ENCODE data around the gene C1D.
"Not testable (repeated sequence)": the region's sequence is repeated elsewhere in the genome, so short reads cannot be mapped to it uniquely, and the experiment has no call there.

Gene C1D

DNA sequence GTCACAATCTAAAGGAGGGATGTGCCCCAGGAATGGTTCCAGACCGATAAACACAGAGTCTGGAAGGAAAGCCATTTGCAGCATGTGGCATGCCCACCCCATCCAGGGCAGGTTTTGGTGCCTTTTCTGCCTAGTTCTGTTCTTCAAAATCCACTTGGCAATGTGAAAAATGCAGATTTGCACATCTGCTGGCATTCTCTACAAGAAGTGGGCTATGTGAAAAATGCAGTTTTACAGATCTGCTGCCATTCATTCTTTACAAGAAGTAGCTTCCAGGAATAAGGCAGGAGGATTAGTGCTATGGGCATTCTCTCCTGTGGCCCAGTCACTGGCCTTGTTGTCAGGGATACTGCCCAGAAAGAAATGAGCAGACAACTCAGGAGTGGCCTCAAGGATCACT lies 68.1 kb downstream of the C1D start:
- Histone ChIP-seq H3F3A (ENCODE audit: low read depth) (no peaks in the 10 kb centered on the region), H3K9me2 (replicated peaks; ENCODE audit: low read depth, low read length) (no peaks in the 10 kb centered on the region), H3K79me2 (ENCODE audit: insufficient read depth, low read length) (no peaks in the 10 kb centered on the region), H3K9ac (ENCODE audit: low read depth, low read length, poor library complexity, severe bottlenecking) (no peak overlapping the region), H4K20me1 (ENCODE audit: insufficient read depth, low read length, poor library complexity, severe bottlenecking) (no peaks in the 10 kb centered on the region), H2AFZ (ENCODE audit: low read length) (no peak overlapping the region), H3K4me1 (ENCODE audit: insufficient read depth, low read length, poor library complexity, severe bottlenecking) (no peaks in the 10 kb centered on the region), H3K4me2 (ENCODE audit: low read depth, low read length, poor library complexity, severe bottlenecking) (no peak overlapping the region), H3K27me3 (ENCODE audit: insufficient read depth, low read length, poor library complexity, severe bottlenecking) (no peaks in the 10 kb centered on the region), H3K9me3 (ENCODE audit: insufficient read depth, low read depth, low read length) (peaks cover 7% of the 10 kb centered on the region; the same call in 1 of the 2 replicates), H3K36me3 (ENCODE audit: insufficient read depth, low read length) (no peaks in the 10 kb centered on the region), H3K4me3 (ENCODE audit: low read length, poor library complexity, severe bottlenecking) (no peak overlapping the region)
- TF ChIP-seq, protein P1, sequence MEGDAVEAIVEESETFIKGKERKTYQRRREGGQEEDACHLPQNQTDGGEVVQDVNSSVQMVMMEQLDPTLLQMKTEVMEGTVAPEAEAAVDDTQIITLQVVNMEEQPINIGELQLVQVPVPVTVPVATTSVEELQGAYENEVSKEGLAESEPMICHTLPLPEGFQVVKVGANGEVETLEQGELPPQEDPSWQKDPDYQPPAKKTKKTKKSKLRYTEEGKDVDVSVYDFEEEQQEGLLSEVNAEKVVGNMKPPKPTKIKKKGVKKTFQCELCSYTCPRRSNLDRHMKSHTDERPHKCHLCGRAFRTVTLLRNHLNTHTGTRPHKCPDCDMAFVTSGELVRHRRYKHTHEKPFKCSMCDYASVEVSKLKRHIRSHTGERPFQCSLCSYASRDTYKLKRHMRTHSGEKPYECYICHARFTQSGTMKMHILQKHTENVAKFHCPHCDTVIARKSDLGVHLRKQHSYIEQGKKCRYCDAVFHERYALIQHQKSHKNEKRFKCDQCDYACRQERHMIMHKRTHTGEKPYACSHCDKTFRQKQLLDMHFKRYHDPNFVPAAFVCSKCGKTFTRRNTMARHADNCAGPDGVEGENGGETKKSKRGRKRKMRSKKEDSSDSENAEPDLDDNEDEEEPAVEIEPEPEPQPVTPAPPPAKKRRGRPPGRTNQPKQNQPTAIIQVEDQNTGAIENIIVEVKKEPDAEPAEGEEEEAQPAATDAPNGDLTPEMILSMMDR (conservative IDR thresholded peaks at IDR 0.05; ENCODE audit: low read length) = no peak
- TF ChIP-seq EZH2phosphoT487 (IDR thresholded peaks at IDR 0.05; ENCODE audit: borderline replicate concordance) = no peak

DNA sequence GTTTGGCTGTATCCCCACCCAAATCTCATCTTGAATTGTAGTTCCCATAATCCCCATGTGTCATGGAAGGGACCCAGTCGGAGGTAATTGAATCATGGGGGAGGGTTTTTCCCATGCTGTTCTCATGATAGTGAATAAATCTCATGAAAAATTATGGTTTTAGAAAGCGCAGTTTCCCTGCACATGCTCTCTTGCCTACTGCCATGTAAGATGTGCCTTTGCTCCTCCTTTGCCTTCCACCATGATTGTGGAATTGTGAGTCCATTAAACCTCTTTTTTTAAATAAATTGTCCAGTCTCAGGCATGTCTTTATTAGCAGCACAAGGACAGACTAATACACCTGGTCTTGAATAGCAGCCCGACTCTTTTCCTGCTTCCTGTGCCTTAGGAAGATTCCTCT lies 68.7 kb downstream of the C1D start:
- H3K9ac ChIP-seq (ENCODE audit: low read depth, low read length, poor library complexity, severe bottlenecking); H3K4me2 ChIP-seq (ENCODE audit: low read depth, low read length, poor library complexity, severe bottlenecking); H3K9me2 ChIP-seq (replicated peaks; ENCODE audit: low read depth, low read length); H3K4me3 ChIP-seq (ENCODE audit: low read length, poor library complexity, severe bottlenecking); H2AFZ ChIP-seq (ENCODE audit: low read length); H3K27me3 ChIP-seq (ENCODE audit: insufficient read depth, low read length, poor library complexity, severe bottlenecking); H3K4me1 ChIP-seq (ENCODE audit: insufficient read depth, low read length, poor library complexity, severe bottlenecking); H3K9me3 ChIP-seq (ENCODE audit: insufficient read depth, low read depth, low read length); H4K20me1 ChIP-seq (ENCODE audit: insufficient read depth, low read length, poor library complexity, severe bottlenecking); H3F3A ChIP-seq (ENCODE audit: low read depth); H3K79me2 ChIP-seq (ENCODE audit: insufficient read depth, low read length); H3K36me3 ChIP-seq (ENCODE audit: insufficient read depth, low read length): not testable (repeated sequence)

DNA sequence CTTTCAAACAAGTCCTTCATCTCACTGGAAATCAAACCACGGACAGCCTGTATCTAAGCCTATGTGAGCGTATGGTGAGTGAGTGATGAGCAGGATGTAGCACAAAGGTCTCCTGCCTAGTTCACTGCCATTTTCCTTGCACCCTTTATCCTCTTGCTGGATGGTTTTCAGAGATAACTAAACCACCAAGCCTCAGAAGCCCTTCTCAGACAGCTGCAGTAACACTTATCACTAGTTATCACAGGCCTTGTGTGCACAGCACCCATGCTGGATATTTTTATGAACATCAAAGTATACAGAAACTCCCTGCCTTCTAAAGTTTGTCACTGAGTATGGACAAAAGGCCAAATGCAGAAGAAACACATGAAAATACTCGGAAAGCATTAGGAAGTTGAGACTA lies 69.5 kb downstream of the C1D start:
- H3K4me3 ChIP-seq (ENCODE audit: low read length, poor library complexity, severe bottlenecking) = no peak overlapping the region
- H3K9me3 ChIP-seq (ENCODE audit: insufficient read depth, low read depth, low read length) = peaks cover 7% of the 10 kb centered on the region; the same call in 1 of the 2 replicates
- no peaks in the 10 kb centered on the region for H3F3A ChIP-seq (ENCODE audit: low read depth)
- H4K20me1 ChIP-seq (ENCODE audit: insufficient read depth, low read length, poor library complexity, severe bottlenecking) = no peaks in the 10 kb centered on the region
- no peaks in the 10 kb centered on the region for H3K79me2 ChIP-seq (ENCODE audit: insufficient read depth, low read length)
- no peak overlapping the region for H3K4me2 ChIP-seq (ENCODE audit: low read depth, low read length, poor library complexity, severe bottlenecking)
- H3K36me3 ChIP-seq (ENCODE audit: insufficient read depth, low read length) = no peaks in the 10 kb centered on the region
- H3K4me1 ChIP-seq (ENCODE audit: insufficient read depth, low read length, poor library complexity, severe bottlenecking) = no peaks in the 10 kb centered on the region
- no peak overlapping the region for H3K9ac ChIP-seq (ENCODE audit: low read depth, low read length, poor library complexity, severe bottlenecking)
- no peak overlapping the region for H2AFZ ChIP-seq (ENCODE audit: low read length)
- TF ChIP-seq EZH2phosphoT487 (IDR thresholded peaks at IDR 0.05; ENCODE audit: borderline replicate concordance) = no peak
- TF ChIP-seq, protein P1 (conservative IDR thresholded peaks at IDR 0.05; ENCODE audit: low read length) = no peak
- no peaks in the 10 kb centered on the region for H3K27me3 ChIP-seq (ENCODE audit: insufficient read depth, low read length, poor library complexity, severe bottlenecking)
- H3K9me2 ChIP-seq (replicated peaks; ENCODE audit: low read depth, low read length) = no peaks in the 10 kb centered on the region

DNA sequence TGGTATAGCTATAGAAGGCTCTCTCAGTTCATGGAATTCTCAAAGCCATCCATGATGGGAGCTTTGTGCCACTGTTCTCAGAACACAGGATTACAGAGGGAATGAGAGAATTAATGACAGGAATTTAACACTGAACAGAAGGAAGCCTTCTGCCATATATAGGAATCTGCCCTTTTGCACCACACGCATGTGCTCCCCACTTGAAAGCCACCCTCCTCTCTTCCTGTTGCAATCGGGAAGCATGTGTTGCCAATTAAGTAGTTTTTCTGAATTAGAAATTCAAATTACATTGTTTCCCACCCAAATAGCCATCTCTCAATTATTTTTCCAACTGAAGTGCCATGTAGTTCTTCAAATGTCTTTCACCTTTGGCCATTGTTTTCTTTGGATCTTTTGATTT lies 71.3 kb downstream of the C1D start:
- H3F3A ChIP-seq (ENCODE audit: low read depth) = no peaks in the 10 kb centered on the region
- H3K9ac ChIP-seq (ENCODE audit: low read depth, low read length, poor library complexity, severe bottlenecking) = no peak overlapping the region

More for the DNA sequence above, 71.3 kb downstream of the C1D start:
- H3K36me3 ChIP-seq (ENCODE audit: insufficient read depth, low read length) = no peaks in the 10 kb centered on the region
- TF ChIP-seq EZH2phosphoT487 (IDR thresholded peaks at IDR 0.05; ENCODE audit: borderline replicate concordance) = no peak
- TF ChIP-seq, protein P1 (conservative IDR thresholded peaks at IDR 0.05; ENCODE audit: low read length) = no peak
- H3K79me2 ChIP-seq (ENCODE audit: insufficient read depth, low read length) = no peaks in the 10 kb centered on the region
- H3K4me2 ChIP-seq (ENCODE audit: low read depth, low read length, poor library complexity, severe bottlenecking) = no peak overlapping the region
- peaks cover 7% of the 10 kb centered on the region; the same call in 1 of the 2 replicates for H3K9me3 ChIP-seq (ENCODE audit: insufficient read depth, low read depth, low read length)
- H2AFZ ChIP-seq (ENCODE audit: low read length) = no peak overlapping the region
- no peaks in the 10 kb centered on the region for H4K20me1 ChIP-seq (ENCODE audit: insufficient read depth, low read length, poor library complexity, severe bottlenecking)
- no peaks in the 10 kb centered on the region for H3K27me3 ChIP-seq (ENCODE audit: insufficient read depth, low read length, poor library complexity, severe bottlenecking)
- H3K4me3 ChIP-seq (ENCODE audit: low read length, poor library complexity, severe bottlenecking) = no peak overlapping the region
- no peaks in the 10 kb centered on the region for H3K9me2 ChIP-seq (replicated peaks; ENCODE audit: low read depth, low read length)
- no peaks in the 10 kb centered on the region for H3K4me1 ChIP-seq (ENCODE audit: insufficient read depth, low read length, poor library complexity, severe bottlenecking)
